WERI-Rb-1 (cell line): ENCODE data around the gene NRF1.

Source experiments
- DNase-seq: peaks from one replicate; pipeline ENCODE4 v3.0.0-alpha.2; 2020
- H3K27ac ChIP-seq: fragments of 250-450 bp; sonication (Bioruptor Pico); 2 replicates; pipeline ENCODE4 v1.5.1; 2020; ENCODE audit warnings: mild to moderate bottlenecking, moderate library complexity
- H3K27me3 ChIP-seq: fragments of 250-450 bp; sonication (Bioruptor Pico); 2 replicates; pipeline ENCODE4 v1.5.1; 2021; ENCODE audit warnings: mild to moderate bottlenecking, low read depth, moderate library complexity; ENCODE audit not compliant: insufficient read depth, severe bottlenecking
- H3K36me3 ChIP-seq: fragments of 250-450 bp; sonication (Bioruptor Pico); 2 replicates; pipeline ENCODE4 v1.5.1; 2020; ENCODE audit warnings: mild to moderate bottlenecking, moderate library complexity
- H3K4me3 ChIP-seq: 2 replicates; pipeline ENCODE4 v1.5.1; 2011; ENCODE audit warnings: low read depth, mild to moderate bottlenecking, control low read depth, low read length
- H3K9me3 ChIP-seq: fragments of 250-450 bp; sonication (Bioruptor Pico); 2 replicates; pipeline ENCODE4 v1.5.1; 2021; ENCODE audit warnings: mild to moderate bottlenecking, moderate library complexity; ENCODE audit not compliant: severe bottlenecking
- TF ChIP-seq, protein P1 (sequence below): IDR thresholded peaks from 2 replicates; pipeline ENCODE4 v1.5.1; 2011; ENCODE audit warnings: low read depth, mild to moderate bottlenecking, control low read depth, inconsistent platforms, low read length

Gene NRF1

GRCh38 chr7:129769400-129769774 is 157.9 kb downstream of the NRF1 start:
- TF ChIP-seq, protein P1, sequence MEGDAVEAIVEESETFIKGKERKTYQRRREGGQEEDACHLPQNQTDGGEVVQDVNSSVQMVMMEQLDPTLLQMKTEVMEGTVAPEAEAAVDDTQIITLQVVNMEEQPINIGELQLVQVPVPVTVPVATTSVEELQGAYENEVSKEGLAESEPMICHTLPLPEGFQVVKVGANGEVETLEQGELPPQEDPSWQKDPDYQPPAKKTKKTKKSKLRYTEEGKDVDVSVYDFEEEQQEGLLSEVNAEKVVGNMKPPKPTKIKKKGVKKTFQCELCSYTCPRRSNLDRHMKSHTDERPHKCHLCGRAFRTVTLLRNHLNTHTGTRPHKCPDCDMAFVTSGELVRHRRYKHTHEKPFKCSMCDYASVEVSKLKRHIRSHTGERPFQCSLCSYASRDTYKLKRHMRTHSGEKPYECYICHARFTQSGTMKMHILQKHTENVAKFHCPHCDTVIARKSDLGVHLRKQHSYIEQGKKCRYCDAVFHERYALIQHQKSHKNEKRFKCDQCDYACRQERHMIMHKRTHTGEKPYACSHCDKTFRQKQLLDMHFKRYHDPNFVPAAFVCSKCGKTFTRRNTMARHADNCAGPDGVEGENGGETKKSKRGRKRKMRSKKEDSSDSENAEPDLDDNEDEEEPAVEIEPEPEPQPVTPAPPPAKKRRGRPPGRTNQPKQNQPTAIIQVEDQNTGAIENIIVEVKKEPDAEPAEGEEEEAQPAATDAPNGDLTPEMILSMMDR: no peak
- Histone ChIP-seq H3K9me3 (no peaks in the 10 kb centered on the region), H3K27ac (peak overlapping the region; percentile 16; the same call in 1 of the 2 replicates), H3K27me3 (no peaks in the 10 kb centered on the region), H3K4me3 (no peak overlapping the region), H3K36me3 (peaks cover 87% of the 10 kb centered on the region)
- no peak for DNase-seq

GRCh38 chr7:129769866-129770808 is 158.6 kb downstream of the NRF1 start:
- H3K36me3 ChIP-seq: peaks cover 90% of the 10 kb centered on the region
- TF ChIP-seq, protein P1: no peak
- H3K27me3 ChIP-seq: no peaks in the 10 kb centered on the region
- peak overlapping the region; percentile 16; the same call in 1 of the 2 replicates for H3K27ac ChIP-seq
- H3K9me3 ChIP-seq: no peaks in the 10 kb centered on the region
- DNase-seq: no peak
- H3K4me3 ChIP-seq: no peak overlapping the region

DNA sequence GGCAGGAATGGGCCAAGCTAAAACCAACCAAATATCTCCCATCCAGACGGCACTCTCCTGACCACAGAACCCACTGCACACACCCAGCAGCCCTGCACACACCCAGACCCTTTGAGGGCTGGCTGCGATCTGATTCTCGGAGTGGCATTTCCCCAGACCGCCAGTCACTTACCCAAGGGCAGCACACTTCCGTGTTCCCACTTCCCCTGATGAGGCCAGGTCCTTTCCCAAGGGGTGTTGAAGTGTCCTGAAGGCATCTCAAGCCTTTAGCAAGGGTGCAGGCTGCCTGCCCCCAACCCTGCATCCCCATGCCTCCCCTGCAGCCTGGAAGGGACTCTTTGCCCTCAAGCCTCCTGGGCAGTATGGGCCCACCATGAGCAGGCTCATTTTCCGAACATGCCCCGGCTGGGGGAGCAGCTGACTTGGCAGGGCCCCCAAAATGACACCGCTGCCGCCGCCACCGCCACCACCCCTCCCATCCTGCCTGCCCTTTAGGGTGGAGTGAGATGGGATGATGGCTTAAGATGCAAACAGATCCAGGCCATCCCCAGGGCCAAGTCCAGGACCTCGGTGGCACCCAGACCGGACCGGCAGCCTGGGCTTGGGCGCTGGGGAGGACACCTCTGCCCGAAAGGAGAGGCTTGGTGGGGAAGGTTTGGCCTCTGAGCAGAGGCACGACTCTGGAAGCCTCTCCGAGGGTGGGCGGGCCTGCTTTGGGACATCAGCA is 159.8 kb downstream of the NRF1 start:
- Histone ChIP-seq H3K27ac (peak overlapping the region; percentile 7; the same call in 1 of the 2 replicates), H3K27me3 (no peaks in the 10 kb centered on the region), H3K36me3 (peaks cover 93% of the 10 kb centered on the region), H3K9me3 (no peaks in the 10 kb centered on the region), H3K4me3 (no peak overlapping the region)
- TF ChIP-seq, protein P1: no peak
- no peak for DNase-seq

DNA sequence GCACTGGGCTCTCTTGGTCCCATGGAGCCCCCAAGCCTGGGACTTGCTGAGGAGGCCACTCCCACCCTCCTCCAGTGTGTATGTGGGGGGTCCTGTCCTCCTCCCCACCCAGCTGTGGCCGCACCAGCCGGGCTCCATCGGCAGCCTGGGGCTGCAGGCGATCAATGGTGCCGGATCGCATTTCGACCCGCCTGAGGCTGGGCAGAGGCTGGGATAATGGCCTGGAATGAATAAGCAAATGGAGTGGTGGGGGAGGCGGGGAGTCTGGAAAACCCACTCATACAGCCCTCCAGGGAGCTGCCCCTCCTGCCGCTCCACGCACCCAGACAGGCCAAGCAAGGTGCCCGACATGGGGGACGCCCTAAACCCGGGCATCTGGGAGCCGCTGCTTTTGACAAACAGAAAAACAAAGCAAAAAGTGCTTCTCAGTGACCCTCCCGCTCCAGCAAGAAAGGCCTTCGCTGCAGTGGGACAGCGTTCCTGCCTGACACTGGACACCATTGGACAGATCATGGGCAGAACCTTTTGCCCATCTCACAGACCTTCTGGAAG is 160.5 kb downstream of the NRF1 start:
- Histone ChIP-seq H3K4me3 (no peak overlapping the region), H3K27me3 (no peaks in the 10 kb centered on the region), H3K36me3 (peaks cover 91% of the 10 kb centered on the region), H3K27ac (peak overlapping the region; percentile 70), H3K9me3 (no peaks in the 10 kb centered on the region)
- no peak for DNase-seq
- TF ChIP-seq, protein P1: no peak

DNA sequence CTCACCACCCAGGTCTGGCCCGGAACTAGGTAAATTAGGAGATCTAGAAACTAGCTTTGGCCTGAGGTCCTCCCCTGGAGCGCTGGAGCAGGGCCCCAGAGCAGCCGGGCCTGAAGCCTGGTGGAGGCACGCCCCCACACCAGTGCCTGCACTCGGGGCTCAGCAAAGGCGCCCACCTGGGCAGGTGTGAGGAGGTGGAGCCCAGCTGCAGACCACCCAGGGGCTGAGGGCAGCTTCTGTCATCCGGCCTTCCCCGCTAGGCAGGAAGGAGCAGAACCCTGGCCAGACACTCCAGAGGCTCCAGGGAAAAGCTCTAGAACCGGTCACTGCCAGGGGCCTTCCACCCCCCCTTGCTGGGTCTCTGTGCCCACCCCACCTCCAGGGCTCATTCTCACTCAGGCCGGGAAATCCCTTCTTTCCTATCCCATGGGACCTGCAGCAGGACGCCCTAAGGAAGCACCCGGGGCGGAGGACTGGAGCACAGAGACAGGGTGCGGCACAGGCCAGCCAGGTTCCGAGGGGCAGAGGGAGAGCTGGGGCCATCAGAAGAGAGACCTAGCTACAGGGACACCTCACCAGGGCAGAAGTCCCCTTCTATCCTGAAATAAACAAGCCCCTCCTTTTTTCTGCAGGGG is 161.2 kb downstream of the NRF1 start:
- no peak for DNase-seq
- Histone ChIP-seq H3K27me3 (no peaks in the 10 kb centered on the region), H3K27ac (peak overlapping the region; percentile 70)

More for the DNA sequence above, 161.2 kb downstream of the NRF1 start:
- no peaks in the 10 kb centered on the region for H3K9me3 ChIP-seq
- H3K36me3 ChIP-seq: peaks cover 91% of the 10 kb centered on the region
- H3K4me3 ChIP-seq: no peak overlapping the region
- TF ChIP-seq, protein P1: no peak
